Activated CD8-positive, alpha-beta memory T cell treated with anti-CD3 and anti-CD28 coated beads for 4 hours (primary cell): ENCODE measurements around the gene RAB4A.
"Not testable (repeated sequence)": the region's sequence is repeated elsewhere in the genome, so short reads cannot be mapped to it uniquely, and the experiment has no call there.

Source experiments
- DNase-seq, 2 donors: peaks; one replicate each; pipeline ENCODE4 v3.0.0-alpha.2; 2020; ENCODE audit warnings: low read depth in 2 of 2

Gene RAB4A

DNA sequence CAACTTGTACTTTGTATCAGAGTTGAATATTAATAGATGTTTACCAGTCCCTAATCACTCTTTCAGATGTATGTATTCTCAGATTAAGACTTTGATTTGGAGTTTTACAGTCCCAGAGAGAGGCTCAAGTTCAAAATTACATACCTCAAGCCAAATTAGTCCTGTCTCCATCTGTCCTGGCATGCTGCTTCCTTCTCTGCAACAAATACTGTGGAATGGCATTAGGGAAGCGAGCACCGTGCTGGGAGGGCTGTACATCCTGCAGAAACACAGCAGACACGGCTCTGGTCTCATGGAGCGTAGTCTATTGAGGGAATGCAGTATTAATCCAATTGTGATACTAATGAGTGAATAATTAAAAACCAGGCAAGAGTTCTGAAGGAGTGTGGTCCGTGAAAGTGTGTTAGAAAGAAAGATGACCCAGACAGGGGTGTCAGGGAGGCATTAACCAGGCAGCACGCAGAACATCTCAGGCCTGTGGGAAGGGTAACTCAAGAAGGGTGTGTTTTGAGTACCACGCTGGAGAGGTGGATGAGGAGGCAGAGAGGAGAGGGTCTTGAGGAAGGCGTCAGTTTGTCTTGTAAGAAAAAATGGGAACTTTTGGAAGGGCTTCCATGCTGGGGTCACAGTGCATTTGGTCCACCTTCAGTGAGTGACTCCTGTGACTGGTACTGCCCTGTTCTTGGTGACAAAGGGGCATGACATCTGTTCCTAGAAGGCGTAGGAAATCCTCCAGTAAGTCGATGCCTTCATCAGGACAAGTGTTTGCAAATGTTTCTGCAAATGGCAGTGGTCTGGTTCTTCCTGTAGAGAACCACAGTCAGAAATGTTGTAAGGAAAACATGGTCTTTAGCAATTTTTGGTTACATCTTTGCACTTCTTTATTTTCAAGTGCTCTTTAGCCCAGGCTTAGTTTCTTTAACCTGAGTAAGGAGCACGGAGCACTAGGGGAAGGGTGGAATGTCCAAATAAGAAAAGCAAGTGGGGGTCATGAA lies 1.6 kb downstream of the RAB4A start:
- no peak for DNase-seq

DNA sequence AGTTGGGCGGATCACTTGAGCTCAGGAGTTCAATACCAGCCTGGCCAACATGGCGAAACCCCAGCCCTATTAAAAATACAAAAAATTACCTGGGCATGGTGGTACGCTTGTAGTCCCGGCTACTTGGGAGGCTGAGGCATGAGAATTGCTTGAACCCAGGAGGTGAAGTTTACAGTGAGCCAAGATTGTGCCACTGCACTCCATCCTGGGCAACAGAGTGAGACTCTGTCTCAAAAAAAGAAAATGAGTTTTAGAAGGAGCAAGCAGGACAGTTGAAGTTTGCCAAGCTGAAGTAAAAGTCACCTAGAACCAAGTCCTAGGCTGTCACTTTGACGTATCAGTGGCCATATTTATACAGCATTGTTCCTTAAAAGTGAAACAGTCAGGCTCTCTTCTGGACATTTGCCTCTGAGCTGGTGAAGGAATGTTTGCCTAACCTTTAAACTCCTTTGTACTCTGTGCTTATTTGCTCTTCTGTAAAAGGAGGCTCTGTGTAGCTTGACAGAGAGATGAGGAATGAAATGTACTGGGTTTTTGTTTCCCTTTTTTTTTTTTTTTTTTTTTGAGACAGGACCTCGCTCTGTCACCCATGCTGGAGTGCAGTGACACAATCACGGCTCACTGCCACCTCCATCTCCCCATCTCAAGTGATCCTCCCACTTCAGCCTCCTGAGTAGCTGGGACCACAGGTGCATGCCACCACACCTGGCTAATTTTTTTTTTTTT lies 2.8 kb downstream of the RAB4A start:
- no peak for DNase-seq

DNA sequence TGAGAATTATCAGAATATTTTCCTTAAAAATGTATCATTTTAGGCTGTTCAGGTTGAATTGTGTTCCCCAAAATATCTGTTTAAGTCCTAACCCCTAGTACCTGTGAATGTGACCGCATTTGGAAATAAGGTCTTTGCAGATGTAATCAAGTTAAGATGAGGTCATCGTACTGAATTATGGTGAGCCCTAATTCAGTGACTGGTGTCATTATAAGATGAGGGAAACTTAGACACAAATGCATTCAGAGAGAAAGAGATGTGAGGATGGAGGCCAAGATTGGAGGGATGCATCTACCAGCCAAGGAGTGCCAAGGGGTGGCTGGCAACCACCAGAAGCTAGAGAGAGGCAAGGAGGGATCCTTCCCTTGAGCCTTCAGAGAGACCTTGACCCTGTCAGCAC lies 4.1 kb downstream of the RAB4A start:
- DNase-seq: no peak

DNA sequence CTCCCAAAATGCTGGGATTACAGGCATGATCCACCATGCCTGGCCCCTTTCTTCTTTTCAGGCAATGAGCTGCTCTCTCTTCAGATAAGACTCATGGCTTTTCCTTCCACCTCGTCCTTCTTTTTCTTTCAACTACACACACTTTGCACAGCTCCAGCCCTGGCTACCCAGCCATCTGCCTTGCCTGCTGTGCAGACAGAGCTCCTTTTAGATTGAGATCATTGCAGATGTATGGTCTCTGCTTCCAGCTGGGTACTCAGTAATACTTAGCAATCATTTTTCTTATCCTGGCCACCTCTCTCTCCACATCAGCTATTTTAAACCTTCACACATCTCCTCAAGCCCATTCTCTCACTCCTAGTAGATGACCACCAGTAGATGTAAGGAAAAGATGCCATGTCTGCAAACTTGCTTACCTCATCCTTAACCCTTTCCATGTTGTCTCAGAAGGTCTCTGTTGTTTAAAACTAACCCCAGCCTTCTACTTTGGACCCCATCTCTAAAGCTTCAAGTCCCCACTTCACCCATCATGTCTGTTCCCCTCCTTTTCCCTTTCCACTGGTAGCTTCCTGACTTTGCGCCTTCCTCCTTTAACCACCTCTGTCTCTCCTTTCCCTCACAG lies 7.3 kb downstream of the RAB4A start:
- DNase-seq: no peak

GRCh38 chr1:229279242-229279641 lies 8.3 kb downstream of the RAB4A start:
- no peak for DNase-seq

GRCh38 chr1:229280037-229280828 lies 9.3 kb downstream of the RAB4A start:
- no peak for DNase-seq

GRCh38 chr1:229280921-229281320 lies 10.0 kb downstream of the RAB4A start:
- no peak for DNase-seq

DNA sequence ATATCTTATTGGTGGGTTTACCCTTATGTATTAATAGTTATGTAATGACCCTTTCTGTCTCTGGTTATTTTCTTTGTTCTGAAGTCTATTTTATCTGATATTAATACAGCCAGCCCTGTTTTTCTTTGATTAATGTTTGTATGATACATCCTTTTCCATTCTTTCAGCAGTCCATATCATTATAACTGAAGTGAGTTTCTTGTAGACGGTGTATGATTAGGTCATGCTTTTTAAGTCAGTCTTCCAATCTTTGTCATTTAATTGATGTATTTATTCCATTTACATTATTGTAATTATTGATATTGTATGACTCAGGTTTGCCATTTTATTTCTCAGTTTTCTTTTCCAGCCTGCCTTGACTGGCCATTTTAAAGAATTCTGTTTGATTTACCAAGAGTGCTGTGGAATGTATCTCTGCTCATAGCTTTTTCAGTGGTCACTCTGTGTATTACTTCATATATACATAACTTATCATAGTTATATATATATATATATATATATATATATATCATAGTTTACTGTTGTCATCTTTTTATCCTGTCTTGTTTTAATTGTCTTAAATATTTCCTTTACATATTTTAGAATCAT lies 10.5 kb downstream of the RAB4A start:
- no peak for DNase-seq

- DNase-seq: no peak
Measured at GRCh38 chr1:229282295-229282823, 11.4 kb downstream of the RAB4A start.

DNA sequence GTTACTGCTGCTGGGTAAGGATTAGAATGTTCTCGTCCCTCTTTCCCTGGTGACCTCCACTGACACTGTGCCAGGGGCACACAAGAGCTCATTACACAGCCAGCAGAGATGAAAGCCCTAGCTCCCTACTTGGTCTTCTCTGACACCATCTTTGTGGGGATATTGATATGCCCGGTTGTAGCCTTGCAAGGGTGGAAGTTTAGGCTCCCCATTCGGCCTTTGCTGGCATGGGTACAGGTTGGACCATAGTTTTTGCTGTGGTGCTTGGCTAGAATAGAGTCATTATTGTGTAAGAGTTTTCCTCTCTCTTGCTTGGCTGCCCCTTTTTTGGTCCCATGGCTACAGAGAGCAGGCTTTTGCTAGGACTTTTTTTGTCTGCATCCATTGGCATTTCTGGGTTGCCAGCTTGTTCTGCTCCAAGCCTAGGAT lies 12.3 kb downstream of the RAB4A start:
- DNase-seq: no peak

GRCh38 chr1:229284887-229285286 lies 14.0 kb downstream of the RAB4A start:
- DNase-seq: no peak

GRCh38 chr1:229285440-229285839 lies 14.5 kb downstream of the RAB4A start:
- DNase-seq: no peak

DNA sequence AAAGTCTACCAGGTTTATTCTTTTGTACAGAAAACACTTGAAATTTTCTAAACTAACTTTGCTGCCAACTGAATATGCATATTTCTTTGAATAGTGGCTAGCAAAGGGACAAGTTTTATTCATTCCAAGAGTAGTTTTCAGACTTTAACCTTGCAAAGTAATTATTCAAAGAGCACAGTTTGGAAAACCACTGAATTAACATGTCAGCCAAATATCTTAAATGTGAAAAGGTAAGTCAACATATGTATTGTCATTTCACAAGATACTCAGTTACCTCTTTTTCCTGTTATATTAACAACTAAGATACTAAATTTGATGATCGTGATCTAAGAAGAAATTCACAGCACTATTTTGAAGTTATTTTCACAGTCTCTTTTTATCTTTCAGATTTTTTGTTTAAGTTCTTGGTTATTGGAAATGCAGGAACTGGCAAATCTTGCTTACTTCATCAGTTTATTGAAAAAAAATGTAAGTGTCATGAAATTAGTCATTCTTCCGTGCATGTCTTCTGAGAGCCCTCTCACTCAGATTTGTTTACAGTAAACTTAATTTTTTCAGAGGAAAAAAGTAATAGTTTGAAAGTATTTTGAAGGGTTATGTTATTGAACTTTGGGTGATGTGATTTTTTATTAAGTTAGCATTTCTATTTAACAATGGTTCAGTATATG lies 15.3 kb downstream of the RAB4A start:
- DNase-seq: no peak

GRCh38 chr1:229287267-229287666 lies 16.4 kb downstream of the RAB4A start:
- no peak for DNase-seq

DNA sequence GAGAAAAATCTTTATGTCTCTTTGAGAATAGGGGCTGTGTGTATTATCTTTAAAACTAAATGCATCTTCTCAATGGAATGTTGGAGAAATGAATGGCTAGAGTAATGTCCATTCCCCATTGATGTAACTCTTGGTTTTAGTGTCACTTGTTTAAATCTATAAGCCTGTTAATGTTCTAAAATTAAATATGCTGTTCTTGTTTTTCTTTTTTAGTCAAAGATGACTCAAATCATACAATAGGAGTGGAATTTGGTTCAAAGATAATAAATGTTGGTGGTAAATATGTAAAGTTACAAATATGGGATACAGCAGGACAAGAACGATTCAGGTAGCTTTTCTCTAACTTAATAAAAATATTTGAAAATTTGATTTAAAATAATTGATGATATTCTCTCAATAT lies 17.6 kb downstream of the RAB4A start:
- no peak for DNase-seq

DNA sequence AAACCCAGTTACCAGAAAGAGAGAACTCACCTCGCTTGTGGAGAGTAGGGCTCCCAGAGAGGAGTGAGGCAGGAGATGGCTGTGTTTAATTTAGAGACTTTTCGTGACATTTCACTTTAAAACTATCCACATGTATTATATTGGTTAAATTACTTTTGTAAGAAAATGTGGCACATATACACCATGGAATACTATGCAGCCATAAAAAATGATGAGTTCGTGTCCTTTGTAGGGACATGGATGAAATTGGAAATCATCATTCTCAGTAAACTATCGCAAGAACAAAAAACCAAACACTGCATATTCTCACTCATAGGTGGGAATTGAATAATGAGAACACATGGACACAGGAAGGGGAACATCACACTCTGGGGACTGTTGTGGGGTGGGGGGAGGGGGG lies 20.8 kb downstream of the RAB4A start:
- DNase-seq: not testable (repeated sequence)

- no peak for DNase-seq
Measured at GRCh38 chr1:229293528-229294204, 22.8 kb downstream of the RAB4A start.

DNA sequence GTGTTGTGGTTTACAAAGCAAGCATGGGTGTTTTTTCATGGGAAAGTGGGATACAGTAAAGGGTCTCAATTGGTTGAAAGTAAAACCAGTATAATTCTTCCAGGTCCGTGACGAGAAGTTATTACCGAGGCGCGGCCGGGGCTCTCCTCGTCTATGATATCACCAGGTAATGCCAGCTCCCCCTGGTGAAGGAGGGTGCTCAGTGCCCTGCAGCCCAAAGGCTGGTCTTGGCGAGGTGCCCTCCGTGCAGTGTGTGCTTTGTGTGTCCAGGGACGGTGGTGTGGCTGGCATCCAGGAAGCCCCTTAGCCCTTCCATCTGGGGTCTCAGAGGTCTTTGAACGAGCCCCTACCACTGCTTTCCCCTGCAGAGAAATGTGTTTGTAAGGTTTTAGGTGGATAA lies 24.8 kb downstream of the RAB4A start:
- no peak for DNase-seq

- DNase-seq: no peak
Measured at GRCh38 chr1:229296541-229296941, 25.6 kb downstream of the RAB4A start.

- DNase-seq: no peak
Measured at GRCh38 chr1:229297746-229298145, 26.8 kb downstream of the RAB4A start.
